H1 (cell line): ENCODE measurements around the gene RNU6-1. TPM values are rescaled to one million over a fixed set of nuclear protein-coding genes. Genes with fewer than 3 reads are reported as not detected.

Source experiments
- KDM1A ChIP-seq: fragments of 200-600, 300-600 bp; sonication (generic); IDR thresholded peaks from 2 replicates; pipeline ENCODE4 v1.7.1; 2016; ENCODE audit warnings: mild to moderate bottlenecking, low read length, borderline replicate concordance
- RFX5 ChIP-seq: IDR thresholded peaks from 2 replicates; pipeline ENCODE4 v1.6.1; 2011; ENCODE audit warnings: low read depth, low read length, improper control_type of control experiment, borderline replicate concordance
- RXRA ChIP-seq: IDR thresholded peaks from 2 replicates; pipeline ENCODE4 v1.6.1; 2011; ENCODE audit warnings: low read depth, mild to moderate bottlenecking, low read length, moderate library complexity; ENCODE audit not compliant: insufficient read depth
- YY1 ChIP-seq: IDR thresholded peaks from 2 replicates; pipeline ENCODE4 v1.6.1; 2011; ENCODE audit warnings: low read depth, mild to moderate bottlenecking, low read length
- polyA plus RNA-seq, 7 experiments: library from polyadenylated mRNA; depleted of rRNA in 3 of 7; stranded (reverse) in 5 of 7; unstranded in 2 of 7; fragments of >200 nt in 5 of 7; fragments of 200-250 nt in 2 of 7; gene quantifications; 1 replicate in 5 of 7; 2 replicates in 1 of 7; 4 replicates in 1 of 7; pipeline versions ENCODE4 v1.2.1 to v1.2.3, GENCODE V29; 2011 to 2013; ENCODE audit warnings: missing spikeins in 2 of 7, mixed read lengths in 2 of 7
- total RNA-seq: library from RNA; stranded (reverse); fragmentation: NEBNext Ultra II Directional; extraction: Animal tissue kit (Norgen Biotek cat#: 25700); gene quantifications from 2 replicates; pipeline ENCODE4 v1.2.1, GENCODE V29; 2021
- TF ChIP-seq, protein P1 (sequence below): fragments of 300-600 bp; sonication (generic); IDR thresholded peaks from 2 replicates; pipeline ENCODE4 v1.7.1; 2012; ENCODE audit warnings: low read length, moderate library complexity, mild to moderate bottlenecking, inconsistent platforms; ENCODE audit not compliant: insufficient replicate concordance
- TF ChIP-seq, protein P2 (sequence below): IDR thresholded peaks from 2 replicates; pipeline ENCODE4 v1.6.1; 2012; ENCODE audit warnings: inconsistent platforms
- TF ChIP-seq, protein P3 (sequence below), 3 experiments: IDR thresholded peaks; 1 replicate in 2 of 3; 2 replicates in 1 of 3; pipeline versions ENCODE4 v1.5.1 to v1.6.1; 2011; ENCODE audit warnings: low read length in 3 of 3, mild to moderate bottlenecking in 3 of 3, inconsistent platforms in 2 of 3, low read depth in 1 of 3, moderate library complexity in 1 of 3; ENCODE audit not compliant: insufficient read depth in 1 of 3; ENCODE audit errors: control extremely low read depth in 1 of 3

RNU6-1 gene
- total and polyA plus RNA-seq, 2 of the 8 experiments (the other 6 are each of a cell fraction or from before 2014, with no cell fraction given) = not detected

DNA sequence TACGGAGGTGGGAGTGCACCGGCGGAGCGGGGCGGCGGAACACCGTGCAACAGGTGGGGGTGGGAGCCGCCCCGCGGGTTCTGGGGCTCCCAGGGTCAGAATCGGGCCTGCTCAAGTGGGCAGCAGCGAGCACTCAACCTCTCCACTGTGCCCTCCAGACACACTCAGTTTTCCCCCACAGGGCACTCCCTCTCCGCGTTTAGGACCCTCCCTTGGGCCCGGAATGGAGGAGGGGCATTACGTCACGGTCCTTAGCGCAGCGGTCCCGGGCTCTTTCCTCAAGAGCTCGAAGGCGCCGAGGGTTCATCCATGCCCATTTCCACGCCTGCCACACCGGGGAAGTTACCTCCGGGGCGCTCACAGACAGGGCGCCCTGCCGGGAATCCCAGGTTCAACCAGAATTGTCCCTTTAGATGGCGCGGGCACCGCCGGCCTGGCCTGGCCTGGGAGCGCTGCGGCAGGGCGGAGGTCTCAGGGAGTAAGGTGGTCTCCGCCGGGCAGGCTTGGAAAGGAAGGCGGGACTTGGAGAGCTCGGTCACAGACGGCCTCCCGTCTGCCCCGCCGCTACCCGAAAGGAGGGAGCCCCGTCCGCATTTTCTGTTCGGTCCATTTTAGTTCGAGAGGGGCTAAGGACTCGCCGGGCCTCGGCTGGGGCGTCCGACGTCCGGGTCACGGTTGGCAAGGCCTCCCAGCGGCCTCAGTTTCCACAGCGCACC is 5.1 kb downstream of the RNU6-1 start (continued):
- TF ChIP-seq, protein P1, sequence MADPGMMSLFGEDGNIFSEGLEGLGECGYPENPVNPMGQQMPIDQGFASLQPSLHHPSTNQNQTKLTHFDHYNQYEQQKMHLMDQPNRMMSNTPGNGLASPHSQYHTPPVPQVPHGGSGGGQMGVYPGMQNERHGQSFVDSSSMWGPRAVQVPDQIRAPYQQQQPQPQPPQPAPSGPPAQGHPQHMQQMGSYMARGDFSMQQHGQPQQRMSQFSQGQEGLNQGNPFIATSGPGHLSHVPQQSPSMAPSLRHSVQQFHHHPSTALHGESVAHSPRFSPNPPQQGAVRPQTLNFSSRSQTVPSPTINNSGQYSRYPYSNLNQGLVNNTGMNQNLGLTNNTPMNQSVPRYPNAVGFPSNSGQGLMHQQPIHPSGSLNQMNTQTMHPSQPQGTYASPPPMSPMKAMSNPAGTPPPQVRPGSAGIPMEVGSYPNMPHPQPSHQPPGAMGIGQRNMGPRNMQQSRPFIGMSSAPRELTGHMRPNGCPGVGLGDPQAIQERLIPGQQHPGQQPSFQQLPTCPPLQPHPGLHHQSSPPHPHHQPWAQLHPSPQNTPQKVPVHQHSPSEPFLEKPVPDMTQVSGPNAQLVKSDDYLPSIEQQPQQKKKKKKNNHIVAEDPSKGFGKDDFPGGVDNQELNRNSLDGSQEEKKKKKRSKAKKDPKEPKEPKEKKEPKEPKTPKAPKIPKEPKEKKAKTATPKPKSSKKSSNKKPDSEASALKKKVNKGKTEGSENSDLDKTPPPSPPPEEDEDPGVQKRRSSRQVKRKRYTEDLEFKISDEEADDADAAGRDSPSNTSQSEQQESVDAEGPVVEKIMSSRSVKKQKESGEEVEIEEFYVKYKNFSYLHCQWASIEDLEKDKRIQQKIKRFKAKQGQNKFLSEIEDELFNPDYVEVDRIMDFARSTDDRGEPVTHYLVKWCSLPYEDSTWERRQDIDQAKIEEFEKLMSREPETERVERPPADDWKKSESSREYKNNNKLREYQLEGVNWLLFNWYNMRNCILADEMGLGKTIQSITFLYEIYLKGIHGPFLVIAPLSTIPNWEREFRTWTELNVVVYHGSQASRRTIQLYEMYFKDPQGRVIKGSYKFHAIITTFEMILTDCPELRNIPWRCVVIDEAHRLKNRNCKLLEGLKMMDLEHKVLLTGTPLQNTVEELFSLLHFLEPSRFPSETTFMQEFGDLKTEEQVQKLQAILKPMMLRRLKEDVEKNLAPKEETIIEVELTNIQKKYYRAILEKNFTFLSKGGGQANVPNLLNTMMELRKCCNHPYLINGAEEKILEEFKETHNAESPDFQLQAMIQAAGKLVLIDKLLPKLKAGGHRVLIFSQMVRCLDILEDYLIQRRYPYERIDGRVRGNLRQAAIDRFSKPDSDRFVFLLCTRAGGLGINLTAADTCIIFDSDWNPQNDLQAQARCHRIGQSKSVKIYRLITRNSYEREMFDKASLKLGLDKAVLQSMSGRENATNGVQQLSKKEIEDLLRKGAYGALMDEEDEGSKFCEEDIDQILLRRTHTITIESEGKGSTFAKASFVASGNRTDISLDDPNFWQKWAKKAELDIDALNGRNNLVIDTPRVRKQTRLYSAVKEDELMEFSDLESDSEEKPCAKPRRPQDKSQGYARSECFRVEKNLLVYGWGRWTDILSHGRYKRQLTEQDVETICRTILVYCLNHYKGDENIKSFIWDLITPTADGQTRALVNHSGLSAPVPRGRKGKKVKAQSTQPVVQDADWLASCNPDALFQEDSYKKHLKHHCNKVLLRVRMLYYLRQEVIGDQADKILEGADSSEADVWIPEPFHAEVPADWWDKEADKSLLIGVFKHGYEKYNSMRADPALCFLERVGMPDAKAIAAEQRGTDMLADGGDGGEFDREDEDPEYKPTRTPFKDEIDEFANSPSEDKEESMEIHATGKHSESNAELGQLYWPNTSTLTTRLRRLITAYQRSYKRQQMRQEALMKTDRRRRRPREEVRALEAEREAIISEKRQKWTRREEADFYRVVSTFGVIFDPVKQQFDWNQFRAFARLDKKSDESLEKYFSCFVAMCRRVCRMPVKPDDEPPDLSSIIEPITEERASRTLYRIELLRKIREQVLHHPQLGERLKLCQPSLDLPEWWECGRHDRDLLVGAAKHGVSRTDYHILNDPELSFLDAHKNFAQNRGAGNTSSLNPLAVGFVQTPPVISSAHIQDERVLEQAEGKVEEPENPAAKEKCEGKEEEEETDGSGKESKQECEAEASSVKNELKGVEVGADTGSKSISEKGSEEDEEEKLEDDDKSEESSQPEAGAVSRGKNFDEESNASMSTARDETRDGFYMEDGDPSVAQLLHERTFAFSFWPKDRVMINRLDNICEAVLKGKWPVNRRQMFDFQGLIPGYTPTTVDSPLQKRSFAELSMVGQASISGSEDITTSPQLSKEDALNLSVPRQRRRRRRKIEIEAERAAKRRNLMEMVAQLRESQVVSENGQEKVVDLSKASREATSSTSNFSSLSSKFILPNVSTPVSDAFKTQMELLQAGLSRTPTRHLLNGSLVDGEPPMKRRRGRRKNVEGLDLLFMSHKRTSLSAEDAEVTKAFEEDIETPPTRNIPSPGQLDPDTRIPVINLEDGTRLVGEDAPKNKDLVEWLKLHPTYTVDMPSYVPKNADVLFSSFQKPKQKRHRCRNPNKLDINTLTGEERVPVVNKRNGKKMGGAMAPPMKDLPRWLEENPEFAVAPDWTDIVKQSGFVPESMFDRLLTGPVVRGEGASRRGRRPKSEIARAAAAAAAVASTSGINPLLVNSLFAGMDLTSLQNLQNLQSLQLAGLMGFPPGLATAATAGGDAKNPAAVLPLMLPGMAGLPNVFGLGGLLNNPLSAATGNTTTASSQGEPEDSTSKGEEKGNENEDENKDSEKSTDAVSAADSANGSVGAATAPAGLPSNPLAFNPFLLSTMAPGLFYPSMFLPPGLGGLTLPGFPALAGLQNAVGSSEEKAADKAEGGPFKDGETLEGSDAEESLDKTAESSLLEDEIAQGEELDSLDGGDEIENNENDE = no peak
- TF ChIP-seq KDM1A (no peak), RFX5 (no peak), YY1 (no peak), RXRA (no peak)
- TF ChIP-seq, protein P2, sequence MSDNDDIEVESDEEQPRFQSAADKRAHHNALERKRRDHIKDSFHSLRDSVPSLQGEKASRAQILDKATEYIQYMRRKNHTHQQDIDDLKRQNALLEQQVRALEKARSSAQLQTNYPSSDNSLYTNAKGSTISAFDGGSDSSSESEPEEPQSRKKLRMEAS = 0 out of 2 replicates have a peak, but pooled peaks have one; percentile 2
- TF ChIP-seq, protein P3, sequence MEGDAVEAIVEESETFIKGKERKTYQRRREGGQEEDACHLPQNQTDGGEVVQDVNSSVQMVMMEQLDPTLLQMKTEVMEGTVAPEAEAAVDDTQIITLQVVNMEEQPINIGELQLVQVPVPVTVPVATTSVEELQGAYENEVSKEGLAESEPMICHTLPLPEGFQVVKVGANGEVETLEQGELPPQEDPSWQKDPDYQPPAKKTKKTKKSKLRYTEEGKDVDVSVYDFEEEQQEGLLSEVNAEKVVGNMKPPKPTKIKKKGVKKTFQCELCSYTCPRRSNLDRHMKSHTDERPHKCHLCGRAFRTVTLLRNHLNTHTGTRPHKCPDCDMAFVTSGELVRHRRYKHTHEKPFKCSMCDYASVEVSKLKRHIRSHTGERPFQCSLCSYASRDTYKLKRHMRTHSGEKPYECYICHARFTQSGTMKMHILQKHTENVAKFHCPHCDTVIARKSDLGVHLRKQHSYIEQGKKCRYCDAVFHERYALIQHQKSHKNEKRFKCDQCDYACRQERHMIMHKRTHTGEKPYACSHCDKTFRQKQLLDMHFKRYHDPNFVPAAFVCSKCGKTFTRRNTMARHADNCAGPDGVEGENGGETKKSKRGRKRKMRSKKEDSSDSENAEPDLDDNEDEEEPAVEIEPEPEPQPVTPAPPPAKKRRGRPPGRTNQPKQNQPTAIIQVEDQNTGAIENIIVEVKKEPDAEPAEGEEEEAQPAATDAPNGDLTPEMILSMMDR (IDR thresholded peaks at IDR 0.05; ENCODE audit: control extremely low read depth in 1 of 3, insufficient read depth in 1 of 3, low read depth in 1 of 3, low read length in 3 of 3) = no peak
